B cell (primary cell): ENCODE data around the gene SAPCD2. TPM values are rescaled to one million over a fixed set of nuclear protein-coding genes. Genes with fewer than 3 reads are reported as not detected.

ENCODE experiments used
- ATAC-seq: fragments of 200-7000 bp; cut with Tn5 transposase; one replicate; pipeline ENCODE4 v1.10.0; 2021; ENCODE audit warnings: low read depth, mild to moderate bottlenecking, moderate number of reproducible peaks, moderate library complexity
- CTCF ChIA-PET: fragments of 350-600 bp; sonication (Branson Sonifier 250); formaldehyde crosslinking; loops from one replicate; lab custom pipeline; 2021; ENCODE audit warnings: antibody characterized with exemption, inconsistent platforms; lab: Charles Lee
- POLR2A ChIA-PET: fragments of 350-600 bp; sonication (Branson Sonifier 250); formaldehyde crosslinking; loops from one replicate; lab custom pipeline; 2021; ENCODE audit warnings: antibody characterized with exemption; lab: Charles Lee
- DNase-seq: peaks from one replicate; pipeline ENCODE4 v3.0.0; 2013
- H2AFZ ChIP-seq: 2 replicates; pipeline ENCODE4 v1.6.1; 2012; ENCODE audit warnings: mild to moderate bottlenecking, low read depth, low read length; ENCODE audit not compliant: insufficient read depth, poor library complexity, severe bottlenecking
- H3K27ac ChIP-seq, 2 donors: 1 replicate in 1 of 2; 2 replicates in 1 of 2; pipeline ENCODE4 v1.5.1; 2012 to 2013; ENCODE audit warnings: low read length in 2 of 2, mild to moderate bottlenecking in 2 of 2, moderate library complexity in 1 of 2
- H3K27me3 ChIP-seq, 4 experiments: fragments of 200-600 bp in 1 of 4; sonication (generic) in 1 of 4; replicated peaks in 1 of 4; 1 replicate in 2 of 4; 2 replicates in 2 of 4; pipeline versions ENCODE4 v1.6.1 to v1.7.0; 2013 to 2016; ENCODE audit warnings: low read length in 3 of 4, mild to moderate bottlenecking in 2 of 4, mixed read lengths in 1 of 4, moderate library complexity in 1 of 4; ENCODE audit not compliant: insufficient read depth in 4 of 4, control insufficient read depth in 3 of 4; ENCODE audit errors: control extremely low read depth in 1 of 4
- H3K36me3 ChIP-seq, 2 experiments: replicated peaks in 1 of 2; 1 replicate in 1 of 2; 2 replicates in 1 of 2; pipeline versions ENCODE4 v1.6.1 to v1.7.1; 2013; ENCODE audit warnings: low read length in 1 of 2; ENCODE audit not compliant: insufficient read depth in 2 of 2, control insufficient read depth in 1 of 2; ENCODE audit errors: control extremely low read depth in 1 of 2, extremely low read depth in 1 of 2
- H3K4me1 ChIP-seq, 2 donors: fragments of 200-600 bp in 1 of 2; sonication (generic) in 1 of 2; 1 replicate in 1 of 2; 2 replicates in 1 of 2; pipeline versions ENCODE4 v1.5.1 to v1.6.1; 2013 to 2017; ENCODE audit warnings: low read length in 2 of 2; ENCODE audit not compliant: control insufficient read depth in 2 of 2, insufficient read depth in 2 of 2
- H3K4me2 ChIP-seq: replicated peaks from 2 replicates; pipeline ENCODE3; 2012; ENCODE audit warnings: mild to moderate bottlenecking, low read depth, low read length; ENCODE audit not compliant: poor library complexity, severe bottlenecking
- H3K4me3 ChIP-seq, 5 experiments: fragments of 200-600 bp in 1 of 5; sonication (generic) in 1 of 5; 1 replicate in 3 of 5; 2 replicates in 2 of 5; pipeline versions ENCODE4 v1.5.1 to v1.7.0; 2011 to 2016; ENCODE audit warnings: low read length in 4 of 5, mild to moderate bottlenecking in 4 of 5, low read depth in 2 of 5, control low read depth in 1 of 5, moderate library complexity in 1 of 5; ENCODE audit not compliant: insufficient read depth in 1 of 5; ENCODE audit errors: control extremely low read depth in 1 of 5, extremely low read depth in 1 of 5
- H3K79me2 ChIP-seq: fragments of 200-600 bp; sonication (generic); one replicate; pipeline ENCODE4 v1.6.0; 2016; ENCODE audit warnings: low read length; ENCODE audit not compliant: control insufficient read depth, insufficient read depth
- H3K9ac ChIP-seq: fragments of 200-600 bp; sonication (generic); 2 replicates; pipeline ENCODE4 v1.6.1; 2017; ENCODE audit warnings: mild to moderate bottlenecking, low read length, moderate library complexity
- H3K9me3 ChIP-seq, 3 donors: one replicate each; pipeline versions ENCODE4 v1.6.1 to v1.7.1; 2013; ENCODE audit warnings: low read length in 2 of 3; ENCODE audit not compliant: control insufficient read depth in 2 of 3, insufficient read depth in 1 of 3; ENCODE audit errors: control extremely low read depth in 1 of 3
- H4K20me1 ChIP-seq: 2 replicates; pipeline ENCODE4 v1.6.0; 2012; ENCODE audit warnings: mild to moderate bottlenecking, low read length; ENCODE audit not compliant: insufficient read depth, control insufficient read depth, poor library complexity, severe bottlenecking
- H3K27ac Mint-ChIP-seq: one replicate; pipeline ENCODE4 v1.8.0; 2021; ENCODE audit warnings: mixed read lengths
- H3K27me3 Mint-ChIP-seq: one replicate; pipeline ENCODE4 v1.8.0; 2021; ENCODE audit warnings: mixed read lengths
- H3K4me1 Mint-ChIP-seq: one replicate; pipeline ENCODE4 v1.8.0; 2021; ENCODE audit warnings: mixed read lengths
- H3K4me3 Mint-ChIP-seq: one replicate; pipeline ENCODE4 v1.8.0; 2021; ENCODE audit warnings: mixed read lengths
- H3K9me3 Mint-ChIP-seq: one replicate; pipeline ENCODE4 v1.8.0; 2022; ENCODE audit warnings: mixed read lengths; ENCODE audit not compliant: insufficient read depth
- CTCF ChIP-seq: fragments of 200-600 bp; IDR thresholded peaks from one replicate; pipeline ENCODE4 v1.8.0; 2022; ENCODE audit warnings: antibody characterized with exemption, mild to moderate bottlenecking
- EZH2 ChIP-seq: IDR thresholded peaks from 2 replicates; pipeline ENCODE4 v1.6.1; 2012; ENCODE audit warnings: borderline replicate concordance, low read depth, mild to moderate bottlenecking, moderate library complexity, low read length; ENCODE audit not compliant: insufficient read depth, poor library complexity, severe bottlenecking
- WGBS: methylation state at CpG from one replicate; pipeline ENCODE4 v1.1.5; 2013; ENCODE audit warnings: missing lambda C conversion rate; ENCODE audit not compliant: insufficient coverage; 5-methylcytosine and 5-hydroxymethylcytosine counted together
- intact Hi-C: fragments of 100-400 bp; cut with micrococcal nuclease; formaldehyde crosslinking; loops from one replicate; pipeline ENCODE4 v1.10.0; 2022
- polyA plus RNA-seq: library from polyadenylated mRNA; depleted of rRNA; stranded (reverse); fragments of >200 nt; gene quantifications from 2 replicates; pipeline ENCODE4 v1.2.3, GENCODE V29; 2012
- total RNA-seq, 2 donors: library from RNA; stranded (reverse); fragments of 120-200 nt in 1 of 2; gene quantifications; 1 replicate in 1 of 2; 2 replicates in 1 of 2; pipeline versions ENCODE4 v1.2.3 to v1.2.4, GENCODE V29; 2013 to 2022

SAPCD2 gene
- total and polyA plus RNA-seq, 2 donors (not counting 1 experiment from before 2014, with no cell fraction given): 0.39 to 0.69 TPM

DNA sequence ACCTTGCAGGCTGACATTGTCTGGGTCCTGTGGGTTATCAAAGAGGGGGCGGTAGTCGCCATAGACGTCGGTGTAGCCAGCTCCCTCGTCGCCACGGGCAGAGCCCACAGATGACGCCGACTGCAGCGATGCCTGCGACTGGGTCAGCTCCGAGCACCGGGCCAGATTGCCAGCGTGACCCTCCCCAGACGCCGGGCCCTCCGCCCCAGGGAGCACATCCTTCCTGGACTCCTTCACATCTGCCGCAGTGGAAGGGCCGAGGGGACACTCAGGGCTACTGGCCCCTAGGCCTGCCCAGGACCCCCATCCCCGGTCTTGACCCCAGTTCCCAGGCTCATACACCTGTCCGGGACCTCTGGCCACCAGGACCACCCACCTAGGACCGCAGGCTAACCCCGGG, 56.2 kb downstream of the SAPCD2 start:
- no peaks in the 10 kb centered on the region for H3K9me3 Mint-ChIP-seq
- ATAC-seq (no peak), DNase-seq (no peak)
- intact Hi-C loops: no loop called here
- POLR2A ChIA-PET: no interaction called here
- no peaks in the 10 kb centered on the region for H3K79me2 ChIP-seq
- H3K27ac Mint-ChIP-seq: no peak overlapping the region
- no peak overlapping the region for H3K27ac ChIP-seq
- no peaks in the 10 kb centered on the region for H3K27me3 ChIP-seq
- no peak overlapping the region for H3K4me3 Mint-ChIP-seq
- no peak overlapping the region for H2AFZ ChIP-seq
- no peaks in the 10 kb centered on the region for H3K4me1 ChIP-seq
- no peak overlapping the region for H3K9ac ChIP-seq
- 92% methylated on average over 23 of the region's 23 CpGs for WGBS
- no peaks in the 10 kb centered on the region for H4K20me1 ChIP-seq
- TF ChIP-seq CTCF (no peak), EZH2 (no peak)
- CTCF ChIA-PET: interaction anchor here (1.2 kb wide), 1 partner anchor 21 kb away, joined by 3 read pairs; no protein-coding TSS in a partner anchor
- no peak overlapping the region for H3K4me2 ChIP-seq
- no peaks in the 10 kb centered on the region for H3K9me3 ChIP-seq
- H3K4me1 Mint-ChIP-seq: no peaks in the 10 kb centered on the region
- H3K27me3 Mint-ChIP-seq: no peaks in the 10 kb centered on the region
- H3K4me3 ChIP-seq: no peak overlapping the region
- H3K36me3 ChIP-seq: peaks cover 1 to 5% of the 10 kb centered on the region in 2 experiments

DNA sequence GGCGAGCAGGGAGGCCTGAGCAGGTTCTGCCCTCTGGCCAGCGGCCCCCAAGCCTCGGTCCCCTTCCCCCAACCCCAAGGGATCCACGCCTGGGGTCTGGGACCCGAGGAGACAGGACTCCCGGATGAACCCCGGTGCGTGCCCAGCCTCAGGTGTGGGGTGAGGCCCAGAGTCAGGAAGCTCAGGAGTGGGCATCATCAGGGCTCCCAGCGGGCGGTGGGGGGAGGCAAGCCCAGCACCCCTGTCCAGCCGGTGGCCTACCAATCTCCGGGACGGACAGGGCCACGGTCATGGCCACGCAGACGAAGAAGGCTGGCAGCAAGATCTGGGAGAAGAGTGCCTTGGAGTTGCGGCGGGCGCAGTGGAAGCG, 56.8 kb downstream of the SAPCD2 start:
- no peak overlapping the region for H3K4me2 ChIP-seq
- no peaks in the 10 kb centered on the region for H3K9me3 ChIP-seq
- H2AFZ ChIP-seq: no peak overlapping the region
- H3K36me3 ChIP-seq: peaks cover 1 to 5% of the 10 kb centered on the region in 2 experiments
- CTCF ChIA-PET: no interaction called here
- WGBS: 97% methylated on average over 20 of the region's 20 CpGs
- H3K4me3 Mint-ChIP-seq: no peak overlapping the region
- ATAC-seq (no peak), DNase-seq (no peak)
- POLR2A ChIA-PET: no interaction called here
- no peaks in the 10 kb centered on the region for H3K4me1 ChIP-seq
- H3K9me3 Mint-ChIP-seq: no peaks in the 10 kb centered on the region
- intact Hi-C loops: no loop called here
- H3K27me3 Mint-ChIP-seq: no peaks in the 10 kb centered on the region
- H3K27ac ChIP-seq: no peak overlapping the region
- no peaks in the 10 kb centered on the region for H3K79me2 ChIP-seq
- no peaks in the 10 kb centered on the region for H3K27me3 ChIP-seq
- no peak overlapping the region for H3K27ac Mint-ChIP-seq
- no peak for TF ChIP-seq CTCF
- TF ChIP-seq EZH2: no peak
- no peak overlapping the region for H3K9ac ChIP-seq
- H4K20me1 ChIP-seq: no peaks in the 10 kb centered on the region
- no peaks in the 10 kb centered on the region for H3K4me1 Mint-ChIP-seq
- H3K4me3 ChIP-seq: no peak overlapping the region
